NT2/D1 (cell line): ENCODE results near the gene RNF144B.

ENCODE experiments used
- SUZ12 ChIP-seq: IDR thresholded peaks from 2 replicates; pipeline ENCODE4 v1.6.1; 2011; ENCODE audit not compliant: insufficient read length, insufficient read depth; ENCODE audit errors: extremely low read depth
- YY1 ChIP-seq: IDR thresholded peaks from 2 replicates; pipeline ENCODE4 v1.6.1; 2011; ENCODE audit not compliant: insufficient read length, insufficient read depth

DNA sequence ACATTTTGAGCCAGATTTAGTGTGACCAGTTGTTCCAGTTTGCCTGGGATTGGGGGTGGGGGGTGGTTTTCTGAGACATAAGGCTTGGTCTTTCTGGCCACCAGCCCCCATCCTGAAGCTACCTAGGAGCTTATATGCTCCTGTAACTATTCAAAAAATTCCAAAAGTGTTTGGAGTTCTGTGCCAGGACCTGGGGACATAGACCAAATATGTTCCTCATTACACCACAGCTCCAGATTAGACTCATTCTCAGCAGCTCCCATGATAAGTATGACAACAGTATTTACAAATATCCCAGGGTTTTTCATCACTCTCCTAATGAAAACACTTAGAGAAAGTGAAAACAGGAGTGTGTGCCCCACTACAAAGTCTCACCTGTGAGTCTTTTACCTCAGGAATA lies 37.8 kb upstream of the RNF144B start:
- TF ChIP-seq SUZ12 = no peak
- TF ChIP-seq YY1 = no peak
